A549 (cell line): ENCODE results near the gene RMP24.

Experiments used
- ATAC-seq, 2 experiments: fragments of 200-7000 bp in 1 of 2; fragments of >200 bp in 1 of 2; cut with Nextera tagmentation in 1 of 2; cut with Tn5 transposase in 1 of 2; 3 replicates each; pipeline versions ENCODE4 v1.8.0 to v1.9.1; 2018 to 2020; ENCODE audit warnings: mild to moderate bottlenecking in 1 of 2, moderate library complexity in 1 of 2
- CTCF ChIA-PET: fragments of 300-600 bp; sonication (Branson Sonifier 250); formaldehyde crosslinking; extraction: SDS; loops from one replicate; lab custom pipeline; 2021; ENCODE audit warnings: antibody characterized with exemption, inconsistent platforms; lab: Yijun Ruan, JAX
- POLR2A ChIA-PET: fragments of 350-600 bp; formaldehyde crosslinking; extraction: SDS; loops from one replicate; lab custom pipeline; 2021; ENCODE audit warnings: antibody characterized with exemption, inconsistent platforms; lab: Yijun Ruan, JAX
- DNase-seq, 2 experiments: peaks; one replicate each; pipeline versions ENCODE4 v3.0.0 to v3.0.0-alpha.2; 2011 to 2016; ENCODE audit warnings: low read depth in 1 of 2, low spot score in 1 of 2
- FAIRE-seq: peaks from 2 replicates; lab custom pipeline; 2011; peaks lifted over from hg19 to GRCh38; lab: Jason Lieb, UNC
- H3K27ac ChIP-seq, 2 experiments: fragments of >200 bp; sonication (Bioruptor Twin); formaldehyde crosslinking; 3 replicates each; pipeline ENCODE4 v1.5.1; 2016 to 2017
- H3K4me1 ChIP-seq: fragments of >200 bp; sonication (Bioruptor Twin); formaldehyde crosslinking; 3 replicates; pipeline ENCODE4 v1.6.1; 2016
- H3K4me2 ChIP-seq: fragments of >200 bp; sonication (Bioruptor Twin); formaldehyde crosslinking; 3 replicates; pipeline ENCODE4 v1.6.1; 2016
- H3K4me3 ChIP-seq: fragments of >200 bp; sonication (Bioruptor Twin); formaldehyde crosslinking; 3 replicates; pipeline ENCODE4 v1.5.1; 2016
- H3K9me3 ChIP-seq: fragments of >200 bp; sonication (Bioruptor Twin); formaldehyde crosslinking; 3 replicates; pipeline ENCODE4 v1.6.1; 2016
- CBX2 ChIP-seq: fragments of 200-600 bp; sonication (generic); IDR thresholded peaks from 2 replicates; pipeline ENCODE4 v1.6.1; 2016; ENCODE audit warnings: low read depth, mild to moderate bottlenecking, borderline replicate concordance
- CBX8 ChIP-seq: fragments of 200-600 bp; sonication (generic); IDR thresholded peaks from 2 replicates; pipeline ENCODE4 v1.6.1; 2016
- CEBPB ChIP-seq, 2 experiments: fragments of >200 bp in 1 of 2; sonication (Bioruptor Twin) in 1 of 2; formaldehyde crosslinking in 1 of 2; IDR thresholded peaks; 2 replicates each; pipeline ENCODE4 v1.6.1; 2012 to 2016
- CHD2 ChIP-seq: fragments of 150-350 bp; IDR thresholded peaks from 2 replicates; pipeline ENCODE4 v1.6.1; 2014; ENCODE audit warnings: low read length; ENCODE audit not compliant: partially characterized antibody
- CHD4 ChIP-seq: fragments of 200-600 bp; sonication (generic); IDR thresholded peaks from 2 replicates; pipeline ENCODE4 v1.6.1; 2016; ENCODE audit warnings: antibody characterized with exemption, mild to moderate bottlenecking, borderline replicate concordance
- EHF ChIP-seq: fragments of 250-450 bp; sonication (Bioruptor Pico); IDR thresholded peaks from 2 replicates; pipeline ENCODE4 v1.5.0; 2020; ENCODE audit warnings: mild to moderate bottlenecking
- EHMT2 ChIP-seq: fragments of 200-600 bp; sonication (generic); IDR thresholded peaks from 2 replicates; pipeline ENCODE4 v1.6.1; 2016; ENCODE audit warnings: antibody characterized with exemption, low read depth, mild to moderate bottlenecking, moderate library complexity
- EP300 ChIP-seq, 2 experiments: fragments of >200 bp; sonication (Bioruptor Twin); formaldehyde crosslinking; IDR thresholded peaks; 2 replicates in 1 of 2; 3 replicates in 1 of 2; pipeline ENCODE4 v1.6.1; 2016 to 2017
- ESRRA ChIP-seq: fragments of 150-350 bp; IDR thresholded peaks from 2 replicates; pipeline ENCODE4 v1.6.1; 2014; ENCODE audit warnings: mild to moderate bottlenecking, low read length, borderline replicate concordance
- FOSL2 ChIP-seq, 2 experiments: fragments of 450-650 bp in 1 of 2; fragments of >200 bp in 1 of 2; sonication (Bioruptor Twin) in 1 of 2; formaldehyde crosslinking; IDR thresholded peaks; 2 replicates each; pipeline versions ENCODE4 v1.5.0 to v1.6.1; 2016 to 2020; ENCODE audit warnings: mild to moderate bottlenecking in 1 of 2, moderate library complexity in 1 of 2
- HDAC2 ChIP-seq: fragments of 200-600 bp; sonication (generic); IDR thresholded peaks from 2 replicates; pipeline ENCODE4 v1.6.1; 2016
- MAFK ChIP-seq: fragments of 450-650 bp; IDR thresholded peaks from 2 replicates; pipeline ENCODE4 v1.6.1; 2014; ENCODE audit not compliant: partially characterized antibody
- MAZ ChIP-seq: fragments of 150-350 bp; IDR thresholded peaks from 2 replicates; pipeline ENCODE4 v1.6.1; 2014; ENCODE audit warnings: antibody characterized with exemption, low read depth, low read length, borderline replicate concordance
- NFE2L2 ChIP-seq: fragments of 150-350 bp; conservative IDR thresholded peaks from 2 replicates; pipeline ENCODE4 v1.6.1; 2014; ENCODE audit warnings: low read length
- NPAS2 ChIP-seq: fragments of 250-450 bp; sonication (Bioruptor Pico); IDR thresholded peaks from 2 replicates; pipeline ENCODE4 v1.8.0; 2022; ENCODE audit warnings: mild to moderate bottlenecking, moderate library complexity, borderline replicate concordance
- NR3C1 ChIP-seq: fragments of >200 bp; sonication (Bioruptor Twin); formaldehyde crosslinking; IDR thresholded peaks from 3 replicates; pipeline ENCODE4 v1.6.1; 2017
- PBX3 ChIP-seq: IDR thresholded peaks from 2 replicates; pipeline ENCODE4 v1.6.1; 2012
- PHF8 ChIP-seq: fragments of 200-600 bp; sonication (generic); IDR thresholded peaks from 2 replicates; pipeline ENCODE4 v1.6.1; 2016; ENCODE audit warnings: low read depth, mild to moderate bottlenecking, antibody characterized with exemption, moderate library complexity, borderline replicate concordance
- REST ChIP-seq: fragments of 200-600 bp; sonication (generic); IDR thresholded peaks from 2 replicates; pipeline ENCODE4 v1.6.1; 2016; ENCODE audit warnings: antibody characterized with exemption, mild to moderate bottlenecking, moderate library complexity
- RFX5 ChIP-seq: fragments of 450-650 bp; IDR thresholded peaks from 2 replicates; pipeline ENCODE4 v1.7.1; 2014; ENCODE audit warnings: antibody characterized with exemption, mild to moderate bottlenecking, moderate library complexity
- SREBF2 ChIP-seq: fragments of 450-650 bp; IDR thresholded peaks from 2 replicates; pipeline ENCODE4 v1.6.1; 2014; ENCODE audit warnings: mild to moderate bottlenecking, moderate library complexity
- USF2 ChIP-seq: fragments of 450-650 bp; IDR thresholded peaks from 2 replicates; pipeline ENCODE4 v1.6.1; 2014; ENCODE audit warnings: antibody characterized with exemption
- ZC3H11A ChIP-seq: fragments of 450-650 bp; IDR thresholded peaks from 2 replicates; pipeline ENCODE4 v1.6.1; 2014; ENCODE audit warnings: antibody characterized with exemption, mild to moderate bottlenecking
- ZNF302 ChIP-seq: fragments of 250-450 bp; sonication (Bioruptor Pico); IDR thresholded peaks from 2 replicates; pipeline ENCODE4 v1.9.0; 2021; ENCODE audit warnings: inconsistent platforms, mild to moderate bottlenecking, moderate library complexity
- WGBS: methylation state at CpG from one replicate; pipeline ENCODE4 v1.1.6; 2017; ENCODE audit errors: missing lambda C conversion rate; 5-methylcytosine and 5-hydroxymethylcytosine counted together

The RMP24 gene

GRCh38 chr18:35939138-35939537 is 33.3 kb upstream of the RMP24 start:
- 49% methylated on average over 5 of the region's 5 CpGs for WGBS
- no peak for FAIRE-seq
- Histone ChIP-seq H3K4me2 (no peak overlapping the region), H3K4me1 (no peaks in the 10 kb centered on the region), H3K4me3 (no peak overlapping the region), H3K9me3 (no peaks in the 10 kb centered on the region), H3K27ac (no peak overlapping the region; a peak in 1 of 6 replicates)
- CTCF ChIA-PET = no interaction called here
- ATAC-seq = no peak
- TF ChIP-seq USF2 (no peak), ZNF302 (CRISPR knock-in tag) (no peak), EP300 (IDR thresholded peaks at IDR 0.05) (no peak), NFE2L2 (no peak), CBX8 (no peak), PHF8 (no peak), CEBPB (IDR thresholded peaks at IDR 0.05) (no peak), RFX5 (no peak), EHF (CRISPR knock-in tag) (no peak), CHD4 (no peak), ZC3H11A (no peak), SREBF2 (no peak), EHMT2 (no peak), FOSL2 (IDR thresholded peaks at IDR 0.05) (no peak), FOSL2 (CRISPR knock-in tag; IDR thresholded peaks at IDR 0.05) (no peak), MAFK (no peak), MAZ (no peak)
- no peak for DNase-seq
- POLR2A ChIA-PET = no interaction called here

- no peak overlapping the region for H3K4me2 ChIP-seq
- DNase-seq (no peak), FAIRE-seq (no peak), ATAC-seq (no peak)
- ChIA-PET CTCF (interaction anchor here (1.3 to 2.1 kb wide), 2 partner anchors 9 to 32 kb away, joined by 3 to 16 read pairs; no protein-coding TSS in a partner anchor), POLR2A (interaction anchor here (0.6 kb wide), 1 partner anchor 31 kb away, joined by 3 read pairs; the partner anchor contains the start of gene RMP24)
- H3K4me1 ChIP-seq = no peaks in the 10 kb centered on the region
- TF ChIP-seq EP300 (IDR thresholded peaks at IDR 0.05) (no peak), REST (no peak), CHD2 (no peak), ZC3H11A (no peak), ESRRA (no peak), SREBF2 (no peak), NR3C1 (no peak), HDAC2 (no peak), NPAS2 (CRISPR knock-in tag) (no peak), PBX3 (no peak), CBX2 (no peak)
- H3K27ac ChIP-seq = no peak overlapping the region
- H3K9me3 ChIP-seq = no peaks in the 10 kb centered on the region
- H3K4me3 ChIP-seq = no peak overlapping the region
- 55% methylated on average over 6 of the region's 6 CpGs for WGBS
Observed at GRCh38 chr18:35941299-35941698, 31.2 kb upstream of the RMP24 start.
